ENCODE results near the gene TSPAN19. TPM values are rescaled to one million over a fixed set of nuclear protein-coding genes. Genes with fewer than 3 reads are reported as not detected.

TSPAN19 gene
- total and polyA plus RNA-seq, 2 of the 13 experiments (the other 11 are each of a cell fraction or from before 2014, with no cell fraction given) = not detected

DNA sequence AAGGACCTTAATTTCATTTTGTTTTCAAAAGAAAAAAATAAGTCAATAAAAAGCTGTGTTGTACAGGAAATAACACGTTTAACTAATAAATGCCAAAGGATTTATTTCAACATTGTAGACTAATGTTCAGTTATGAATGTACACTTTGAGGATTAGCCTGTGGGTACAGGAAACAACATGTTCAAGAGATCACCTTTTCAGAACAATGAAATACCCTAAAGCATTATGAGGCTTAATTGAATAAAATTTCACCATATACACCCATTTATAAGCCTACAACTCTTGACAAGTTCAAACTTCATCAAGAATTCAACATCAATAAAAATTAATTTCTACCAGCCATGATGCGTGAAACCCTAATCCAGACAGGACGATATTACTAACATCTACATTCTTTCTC lies 66.9 kb downstream of the TSPAN19 start (continued):
- no peak for TF ChIP-seq ZBED4 (CRISPR knock-in tag; IDR thresholded peaks at IDR 0.05; ENCODE audit: borderline replicate concordance)
- TF ChIP-seq ZUFSP (CRISPR knock-in tag; IDR thresholded peaks at IDR 0.05; ENCODE audit: borderline replicate concordance) = no peak
- no peak for TF ChIP-seq ZNF205 (CRISPR knock-in tag; IDR thresholded peaks at IDR 0.05)
- no peak for TF ChIP-seq TAF15 (IDR thresholded peaks at IDR 0.05; ENCODE audit: low read depth, low read length, poor library complexity, severe bottlenecking)
- TF ChIP-seq MAFF (IDR thresholded peaks at IDR 0.05; ENCODE audit: low read depth, low read length) = no peak

Other genes with a start within 250 kb of the TSPAN19 start
- not detected in 2 replicates for gene SLC6A15, start 123.5 kb downstream of the TSPAN19 start, total RNA-seq (2016; rRNA removed; fragmentation: Illumina TruSeq; extraction: Trizol)
- not detected in 2 replicates for gene SLC6A15, start 123.5 kb downstream of the TSPAN19 start, polyA plus RNA-seq (2011; rRNA removed)
- not detected in 2 replicates for gene LRRIQ1, start 74 bp upstream of the TSPAN19 start, total RNA-seq (2016; rRNA removed; fragmentation: Illumina TruSeq; extraction: Trizol)
- gene LRRIQ1, start 74 bp upstream of the TSPAN19 start, polyA plus RNA-seq (2011; rRNA removed) = not detected in 2 replicates
- gene ALX1, start 243.9 kb upstream of the TSPAN19 start, total RNA-seq (2016; rRNA removed; fragmentation: Illumina TruSeq; extraction: Trizol) = not detected in 2 replicates
- gene ALX1, start 243.9 kb upstream of the TSPAN19 start, polyA plus RNA-seq (2011; rRNA removed) = not detected in 2 replicates